Muscle layer of duodenum (tissue), 2 donors: ENCODE measurements around the gene PSG3.
"Not testable (repeated sequence)": the region's sequence is repeated elsewhere in the genome, so short reads cannot be mapped to it uniquely, and the experiment has no call there.

Source experiments
- H3K27ac ChIP-seq: one replicate; pipeline ENCODE4 v1.7.0; 2013; ENCODE audit warnings: mild to moderate bottlenecking, low read length
- H3K27me3 ChIP-seq: one replicate; pipeline ENCODE4 v1.7.0; 2013; ENCODE audit warnings: low read depth, mild to moderate bottlenecking, control low read depth, low read length
- H3K36me3 ChIP-seq, 2 donors: one replicate each; pipeline ENCODE4 v1.7.0; 2013; ENCODE audit warnings: low read length in 2 of 2, control low read depth in 1 of 2, mild to moderate bottlenecking in 1 of 2; ENCODE audit not compliant: insufficient read depth in 2 of 2, control insufficient read depth in 1 of 2
- H3K4me1 ChIP-seq, 2 donors: one replicate each; pipeline ENCODE4 v1.7.0; 2013; ENCODE audit warnings: low read length in 2 of 2, mild to moderate bottlenecking in 2 of 2, control low read depth in 1 of 2, moderate library complexity in 1 of 2; ENCODE audit not compliant: insufficient read depth in 2 of 2, control insufficient read depth in 1 of 2
- H3K4me3 ChIP-seq, 2 donors: one replicate each; pipeline ENCODE4 v1.7.0; 2013; ENCODE audit warnings: low read length in 2 of 2, low read depth in 1 of 2, mild to moderate bottlenecking in 1 of 2
- H3K9me3 ChIP-seq, 2 donors: one replicate each; pipeline ENCODE4 v1.7.0; 2013; ENCODE audit warnings: low read length in 2 of 2, control low read depth in 1 of 2, mild to moderate bottlenecking in 1 of 2; ENCODE audit not compliant: control insufficient read depth in 1 of 2
- donor health status: healthy.

PSG3 gene

DNA sequence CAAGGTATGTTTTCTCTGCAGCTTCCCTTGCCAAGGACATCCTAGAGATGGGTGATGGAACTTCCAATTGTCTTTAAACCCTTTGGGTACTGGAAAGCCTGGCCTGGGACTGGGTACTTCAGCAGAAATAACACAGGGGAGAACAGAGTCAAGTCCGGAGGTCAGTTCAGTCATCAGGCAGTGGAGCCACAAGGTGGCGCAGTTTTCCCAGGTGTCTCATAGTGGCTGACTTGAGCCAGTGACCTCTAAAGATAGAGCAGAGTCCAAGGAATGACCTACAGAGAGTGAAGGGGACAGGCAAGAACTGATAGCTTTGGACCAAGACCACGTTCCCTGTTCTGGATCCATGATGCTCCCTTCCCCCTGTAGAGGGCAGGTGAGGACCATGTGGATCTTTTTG, 18.4 kb upstream of the PSG3 start:
- H3K36me3 ChIP-seq, H3K4me1 ChIP-seq, H3K9me3 ChIP-seq, H3K27me3 ChIP-seq, H3K27ac ChIP-seq, H3K4me3 ChIP-seq: not testable (repeated sequence)

DNA sequence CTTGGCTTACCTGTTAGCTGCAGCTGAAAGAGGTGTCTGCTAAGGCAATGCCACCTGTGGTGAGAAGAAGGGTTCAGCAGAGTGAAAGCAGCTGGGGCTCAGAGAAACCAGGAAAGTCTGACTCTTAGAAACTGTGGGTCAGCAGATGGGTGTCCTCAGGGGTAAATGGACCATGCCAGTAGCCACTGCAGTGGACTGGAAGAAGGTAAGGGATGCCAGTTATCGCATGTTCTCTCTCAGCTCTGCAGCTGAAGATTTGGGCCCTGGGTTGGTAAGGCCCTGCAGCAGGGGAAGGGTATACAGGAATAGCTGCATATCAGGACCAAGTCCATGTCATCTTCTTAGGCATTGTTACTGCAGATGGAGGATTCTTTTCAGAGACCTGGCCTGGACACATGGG, 12.0 kb upstream of the PSG3 start:
- H3K4me3 ChIP-seq, H3K4me1 ChIP-seq, H3K27me3 ChIP-seq, H3K36me3 ChIP-seq, H3K27ac ChIP-seq, H3K9me3 ChIP-seq: not testable (repeated sequence)

DNA sequence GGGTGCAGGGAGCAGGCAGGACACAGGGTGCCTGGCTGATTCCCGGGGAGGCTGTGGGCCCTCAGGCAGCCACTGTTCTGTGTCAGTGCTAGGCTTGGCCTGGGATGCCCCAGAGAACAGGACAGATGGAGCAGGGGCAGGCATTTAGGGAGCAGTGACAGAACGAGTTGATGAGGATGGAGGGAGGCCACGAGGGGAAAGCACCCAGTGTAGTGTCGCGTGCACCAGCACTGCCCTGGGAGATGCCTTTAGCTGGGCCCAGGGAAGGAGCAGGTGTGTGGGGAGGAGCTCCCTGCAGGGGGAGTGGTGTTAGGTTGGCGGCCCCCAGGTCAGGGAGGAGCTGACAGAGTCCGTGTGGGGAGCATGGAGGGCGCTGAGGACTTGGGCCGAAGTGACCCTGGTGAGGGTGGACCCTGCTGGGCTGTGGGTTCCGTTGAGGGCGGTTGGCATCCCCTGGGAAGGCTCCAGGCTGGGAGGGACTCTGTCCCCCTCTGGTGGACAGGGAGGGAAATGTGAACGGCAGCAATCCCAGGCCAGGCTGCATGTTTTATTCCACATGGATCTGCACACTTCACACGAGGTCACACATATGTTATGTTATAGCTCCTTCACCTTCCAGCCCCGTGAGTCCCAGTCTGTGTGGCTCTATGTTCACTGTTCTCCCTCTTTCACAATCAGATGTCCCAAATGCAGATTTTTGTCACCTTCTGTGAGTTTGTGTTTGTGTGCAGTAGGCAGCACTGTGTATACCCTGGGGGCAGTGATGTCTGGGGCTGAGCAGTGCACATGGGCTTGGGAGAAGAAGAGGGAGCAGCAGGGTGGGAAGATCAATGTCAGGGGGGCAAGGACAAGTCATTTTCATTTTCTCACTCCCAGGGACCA, 1.7 kb upstream of the PSG3 start:
- not testable (repeated sequence) for H3K27ac ChIP-seq, H3K4me3 ChIP-seq, H3K36me3 ChIP-seq, H3K9me3 ChIP-seq, H3K4me1 ChIP-seq, H3K27me3 ChIP-seq

DNA sequence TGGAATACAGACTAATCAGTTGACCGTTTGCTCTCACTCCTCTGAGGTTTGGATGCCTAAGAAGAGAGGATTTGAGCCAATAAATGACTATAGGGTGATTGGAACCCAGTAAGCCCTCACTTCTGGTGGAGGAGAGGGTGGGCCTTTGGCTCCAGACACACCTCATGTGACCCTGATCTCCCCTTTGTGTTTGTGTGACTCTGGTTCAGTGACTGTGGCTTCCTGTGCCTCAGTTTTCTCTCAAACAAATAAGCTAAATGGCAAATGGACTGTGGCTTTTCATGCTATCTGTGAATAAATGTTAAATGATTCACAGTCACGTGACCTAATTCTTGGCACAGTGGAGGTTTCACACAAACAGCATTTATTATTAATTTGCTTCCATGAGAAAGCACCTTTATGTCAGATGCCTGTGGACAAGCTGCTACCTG, 2.7 kb downstream of the PSG3 start:
- H3K4me3 ChIP-seq, H3K36me3 ChIP-seq, H3K27me3 ChIP-seq, H3K9me3 ChIP-seq, H3K27ac ChIP-seq, H3K4me1 ChIP-seq: not testable (repeated sequence)

DNA sequence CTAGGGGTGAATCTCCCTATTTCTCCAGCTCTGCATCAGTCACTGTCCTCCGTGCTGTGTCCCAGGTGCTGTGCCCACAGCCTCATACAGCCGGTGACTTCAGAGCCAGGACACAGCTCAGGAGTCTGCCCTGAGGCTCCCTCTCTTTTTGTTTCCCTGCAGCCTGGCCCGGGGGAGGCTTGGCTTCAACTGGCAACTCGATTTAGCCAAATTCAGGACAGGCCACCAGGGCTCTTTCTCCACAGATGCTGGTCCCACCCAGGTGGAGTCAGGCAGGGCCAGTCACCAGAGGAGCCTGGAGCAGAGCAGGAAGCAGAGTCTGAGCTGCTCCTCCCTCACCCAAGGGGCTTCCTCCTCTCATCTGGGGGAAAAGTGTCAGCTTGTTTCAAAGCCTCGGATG, 11.9 kb downstream of the PSG3 start:
- H3K36me3 ChIP-seq, H3K4me1 ChIP-seq, H3K9me3 ChIP-seq, H3K27ac ChIP-seq, H3K4me3 ChIP-seq, H3K27me3 ChIP-seq: not testable (repeated sequence)

DNA sequence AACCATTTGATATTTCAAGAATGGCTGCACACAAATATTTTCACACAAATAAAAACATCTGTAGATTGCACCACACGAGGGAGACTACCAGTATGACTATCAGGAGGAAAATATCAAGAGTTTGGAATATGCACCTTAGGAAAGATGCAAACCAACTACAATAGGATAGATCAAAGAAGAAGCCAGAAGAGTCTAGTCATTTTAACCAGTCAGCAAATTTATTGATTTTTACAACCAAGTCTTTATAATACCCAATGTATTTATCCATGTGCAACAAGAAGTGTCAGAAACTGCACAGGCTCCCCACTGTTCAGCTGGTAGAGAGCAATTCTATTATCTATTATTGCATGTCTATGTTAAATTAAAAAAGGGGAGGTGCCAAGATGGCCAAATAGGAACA, 26.3 kb downstream of the PSG3 start:
- H3K4me1 ChIP-seq, H3K27me3 ChIP-seq, H3K4me3 ChIP-seq, H3K27ac ChIP-seq, H3K9me3 ChIP-seq, H3K36me3 ChIP-seq: not testable (repeated sequence)

DNA sequence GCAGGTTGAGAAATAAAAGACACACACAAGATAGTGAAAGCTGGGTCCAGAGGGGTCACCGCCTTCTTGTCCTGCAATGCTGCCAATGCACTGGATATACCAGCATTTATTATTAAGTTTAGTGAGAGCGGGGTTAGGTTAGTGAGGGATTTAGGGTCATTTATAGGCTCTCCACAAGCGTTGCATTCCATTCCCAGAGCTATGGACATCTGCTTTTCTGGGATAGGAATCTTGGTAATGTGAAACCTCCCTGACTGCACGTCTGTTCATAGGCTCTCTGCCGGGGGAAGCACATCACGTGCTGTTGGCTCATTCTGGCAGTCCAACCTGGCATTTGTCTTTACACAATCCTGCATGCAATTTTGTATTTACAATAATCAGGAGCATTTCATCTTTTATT, 27.5 kb downstream of the PSG3 start:
- H3K27me3 ChIP-seq, H3K4me1 ChIP-seq, H3K4me3 ChIP-seq, H3K27ac ChIP-seq, H3K9me3 ChIP-seq, H3K36me3 ChIP-seq: not testable (repeated sequence)

DNA sequence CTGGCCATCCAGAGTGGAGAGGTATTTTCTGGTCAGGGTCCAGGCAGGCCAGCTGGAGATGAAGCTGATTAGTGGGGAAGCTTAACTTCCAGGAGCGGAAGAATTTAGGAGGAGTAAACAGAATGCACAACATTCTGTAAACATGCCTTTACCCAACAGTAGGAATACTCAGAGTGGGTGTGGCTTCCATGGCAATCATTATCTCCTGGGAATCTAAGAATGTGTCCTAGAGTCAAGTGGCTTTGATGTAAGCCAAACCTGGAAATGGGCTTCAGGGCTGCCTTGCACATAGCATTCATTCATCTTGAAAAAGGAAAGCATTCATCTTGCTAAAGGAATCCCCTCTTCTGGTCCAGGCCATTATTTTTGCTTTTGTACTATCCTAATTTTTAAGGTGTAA, 29.3 kb downstream of the PSG3 start:
- not testable (repeated sequence) for H3K27ac ChIP-seq, H3K27me3 ChIP-seq, H3K4me3 ChIP-seq, H3K4me1 ChIP-seq, H3K36me3 ChIP-seq, H3K9me3 ChIP-seq

DNA sequence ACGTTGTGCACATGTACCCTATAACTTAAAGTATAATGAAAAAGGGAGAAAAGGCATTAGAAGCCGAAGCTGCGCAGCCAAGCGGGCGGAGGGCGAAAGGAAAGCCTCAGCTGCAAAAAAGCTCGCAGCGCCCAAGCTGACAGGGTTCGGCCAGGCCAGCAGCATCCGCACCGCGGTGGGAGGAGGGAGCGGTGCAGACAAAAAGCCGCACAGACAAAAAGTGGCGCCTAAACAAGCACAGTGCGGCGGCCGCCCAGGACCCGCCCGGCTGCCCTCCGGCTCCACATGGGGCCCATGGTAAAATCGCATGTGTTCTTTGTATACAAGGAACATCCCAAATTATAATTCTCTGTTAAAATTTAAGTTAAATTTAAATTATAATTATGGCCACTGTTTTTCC, 42.4 kb downstream of the PSG3 start:
- Histone ChIP-seq H3K27me3 (no peaks in the 10 kb centered on the region), H3K27ac (no peak overlapping the region), H3K4me1 (no peaks in the 10 kb centered on the region), H3K4me3 (no peak overlapping the region), H3K9me3 (no peaks in the 10 kb centered on the region), H3K36me3 (no peaks in the 10 kb centered on the region)

DNA sequence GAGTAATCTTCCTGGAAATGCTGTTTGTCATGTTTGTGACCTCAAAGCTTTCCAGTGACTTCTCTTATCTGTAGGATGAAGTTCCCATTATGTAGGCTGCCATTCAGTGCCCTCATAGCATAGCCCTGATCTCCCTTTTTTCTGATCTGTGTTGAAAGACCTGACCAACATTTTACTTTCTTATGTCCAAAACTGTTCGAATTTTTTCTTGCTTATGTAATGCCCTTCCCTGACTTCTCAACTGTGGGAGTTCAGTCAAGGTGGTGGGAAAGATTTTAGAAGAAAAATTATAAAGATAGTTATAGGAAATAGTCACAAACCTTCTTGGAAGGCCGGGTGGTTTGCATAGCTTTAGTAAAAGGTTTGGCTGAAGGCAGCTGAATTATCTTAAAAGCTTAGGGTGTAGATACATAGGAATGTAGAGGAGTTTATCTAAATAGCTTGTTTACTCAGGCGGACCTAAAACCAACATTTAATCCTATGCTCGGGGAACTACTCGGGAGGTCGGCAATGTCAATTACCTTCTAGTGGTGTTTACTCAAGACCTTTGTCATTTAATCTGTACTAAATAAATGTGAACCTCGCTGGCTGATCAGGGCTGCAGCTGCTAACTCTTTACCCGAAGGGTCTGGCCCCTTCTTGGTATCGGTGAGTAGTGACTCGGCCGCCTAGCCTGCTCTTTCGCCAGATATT, 44.3 kb downstream of the PSG3 start:
- Histone ChIP-seq H3K4me1 (no peaks in the 10 kb centered on the region), H3K9me3 (no peaks in the 10 kb centered on the region), H3K27ac (no peak overlapping the region), H3K4me3 (no peak overlapping the region), H3K36me3 (no peaks in the 10 kb centered on the region), H3K27me3 (no peaks in the 10 kb centered on the region)

DNA sequence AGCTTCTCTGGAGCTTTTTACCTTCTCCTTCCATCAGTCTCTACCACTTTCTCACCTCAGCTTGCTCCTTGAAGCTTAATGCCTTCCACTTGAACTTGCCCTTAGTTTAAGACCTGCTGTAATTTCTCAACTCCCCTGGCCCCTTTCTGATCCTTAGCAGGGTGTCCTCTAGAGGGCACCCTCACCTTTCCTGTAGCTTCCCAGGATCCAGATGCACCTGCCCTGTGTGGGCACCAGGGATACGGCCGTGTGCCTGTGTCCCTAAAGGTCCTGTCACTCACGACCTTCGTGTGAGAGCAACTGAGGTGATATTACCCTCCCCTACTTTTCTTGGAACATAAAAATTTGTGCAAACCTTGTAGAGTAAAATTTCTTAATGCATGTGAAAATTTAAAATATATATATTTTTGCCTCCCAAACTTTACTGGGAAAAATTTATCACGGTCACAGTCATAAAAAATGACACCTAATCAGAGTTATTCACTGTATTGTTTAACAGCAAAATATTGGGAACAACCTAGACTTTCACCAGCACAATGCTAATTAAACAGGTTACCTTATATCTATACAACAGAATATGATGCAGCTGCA, 46.4 kb downstream of the PSG3 start:
- no peaks in the 10 kb centered on the region for H3K4me1 ChIP-seq
- no peak overlapping the region for H3K4me3 ChIP-seq
- no peaks in the 10 kb centered on the region for H3K36me3 ChIP-seq
- H3K9me3 ChIP-seq, result no peaks in the 10 kb centered on the region
- no peak overlapping the region for H3K27ac ChIP-seq
- peaks cover 3% of the 10 kb centered on the region for H3K27me3 ChIP-seq
